ENCODE measurements around the gene TRIM13. TPM values are rescaled to one million over a fixed set of nuclear protein-coding genes. Genes with fewer than 3 reads are reported as not detected.
"Not testable (repeated sequence)": the region's sequence is repeated elsewhere in the genome, so short reads cannot be mapped to it uniquely, and the experiment has no call there.

The TRIM13 gene, protein sequence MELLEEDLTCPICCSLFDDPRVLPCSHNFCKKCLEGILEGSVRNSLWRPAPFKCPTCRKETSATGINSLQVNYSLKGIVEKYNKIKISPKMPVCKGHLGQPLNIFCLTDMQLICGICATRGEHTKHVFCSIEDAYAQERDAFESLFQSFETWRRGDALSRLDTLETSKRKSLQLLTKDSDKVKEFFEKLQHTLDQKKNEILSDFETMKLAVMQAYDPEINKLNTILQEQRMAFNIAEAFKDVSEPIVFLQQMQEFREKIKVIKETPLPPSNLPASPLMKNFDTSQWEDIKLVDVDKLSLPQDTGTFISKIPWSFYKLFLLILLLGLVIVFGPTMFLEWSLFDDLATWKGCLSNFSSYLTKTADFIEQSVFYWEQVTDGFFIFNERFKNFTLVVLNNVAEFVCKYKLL
- total RNA-seq (2014; rRNA removed) = 6.7 and 13.7 TPM in 2 replicates
- Bru-seq, nascent RNA = percentile 83 among the genes with signal in this experiment
- BruChase-seq, experiment 1, labeled RNA remaining after a 6-hour chase = percentile 79 among the genes with signal in this experiment
- percentile 85 among the genes with signal in this experiment for BruChase-seq, experiment 2, labeled RNA remaining after a 2-hour chase
- long read RNA-seq, transcript TRIM13-204 (3 exons, 2,607 nt) = major isoform, 14 of 34 reads
- long read RNA-seq, transcript TRIM13-206 (3 exons, 1,489 nt) = major isoform, 14 of 34 reads
- long read RNA-seq, partial matches to known transcripts = 0 of 34 reads
- long read RNA-seq, other reads (novel, unspliced or antisense) = 5 of 34 reads

DNA sequence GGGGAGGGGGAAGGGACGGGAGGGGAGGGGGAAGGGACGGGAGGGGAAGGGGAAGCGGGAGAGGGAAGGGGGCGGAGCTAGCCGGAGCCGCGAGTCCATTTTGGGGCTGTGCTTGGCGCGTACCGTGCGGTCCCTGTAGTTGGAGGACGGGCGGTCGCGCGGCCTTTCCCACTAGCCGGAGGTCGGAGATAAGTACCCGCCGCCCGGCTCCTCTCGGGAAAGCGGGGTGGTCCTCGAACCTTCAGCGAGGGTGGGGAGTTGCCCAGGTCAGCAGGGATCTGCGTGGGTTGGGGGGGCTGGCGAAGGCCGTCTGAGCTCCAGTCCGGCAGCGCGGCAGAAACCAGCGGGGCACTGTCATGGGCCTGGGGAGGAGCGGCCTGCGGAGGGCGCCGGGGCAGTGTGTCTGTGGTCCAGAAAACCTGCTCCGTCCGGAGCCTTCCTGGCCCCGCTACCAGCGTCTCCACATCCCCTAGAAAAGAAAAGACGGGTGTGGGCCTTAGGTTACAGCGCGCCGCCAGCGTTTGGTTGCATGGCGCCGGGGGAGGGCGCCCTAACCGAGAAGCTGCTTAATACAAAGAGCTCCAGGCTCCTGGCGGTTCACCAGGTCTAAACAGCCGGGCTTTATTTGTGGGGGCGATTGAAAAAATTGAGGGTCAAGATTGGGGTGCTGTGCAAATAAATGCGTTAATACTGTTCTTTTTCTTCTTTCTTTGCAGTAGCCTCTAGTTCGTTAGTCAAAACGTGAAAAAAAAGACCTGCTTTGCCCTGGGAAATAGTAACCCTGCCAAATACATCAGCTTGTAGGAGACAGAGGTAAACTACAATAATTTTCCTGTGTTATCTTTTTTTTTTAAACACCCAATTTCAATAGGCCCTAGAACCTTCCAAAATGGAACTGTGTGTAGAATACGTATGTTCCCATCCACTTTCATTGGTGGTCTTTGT lies at the start of gene TRIM13:
TSS of gene TRIM13 (plus strand) at position 92 of the 945 bp plus-strand sequence. CDS start 14,899 bp downstream, outside the sequence.
- peak within 1 kb of the TSS; percentile 89 for H3K4me2 ChIP-seq (ENCODE audit: low read length)
- peaks cover 34% of the 10 kb centered on the region for H3K79me2 ChIP-seq (ENCODE audit: low read length)
- TF ChIP-seq, protein P1, sequence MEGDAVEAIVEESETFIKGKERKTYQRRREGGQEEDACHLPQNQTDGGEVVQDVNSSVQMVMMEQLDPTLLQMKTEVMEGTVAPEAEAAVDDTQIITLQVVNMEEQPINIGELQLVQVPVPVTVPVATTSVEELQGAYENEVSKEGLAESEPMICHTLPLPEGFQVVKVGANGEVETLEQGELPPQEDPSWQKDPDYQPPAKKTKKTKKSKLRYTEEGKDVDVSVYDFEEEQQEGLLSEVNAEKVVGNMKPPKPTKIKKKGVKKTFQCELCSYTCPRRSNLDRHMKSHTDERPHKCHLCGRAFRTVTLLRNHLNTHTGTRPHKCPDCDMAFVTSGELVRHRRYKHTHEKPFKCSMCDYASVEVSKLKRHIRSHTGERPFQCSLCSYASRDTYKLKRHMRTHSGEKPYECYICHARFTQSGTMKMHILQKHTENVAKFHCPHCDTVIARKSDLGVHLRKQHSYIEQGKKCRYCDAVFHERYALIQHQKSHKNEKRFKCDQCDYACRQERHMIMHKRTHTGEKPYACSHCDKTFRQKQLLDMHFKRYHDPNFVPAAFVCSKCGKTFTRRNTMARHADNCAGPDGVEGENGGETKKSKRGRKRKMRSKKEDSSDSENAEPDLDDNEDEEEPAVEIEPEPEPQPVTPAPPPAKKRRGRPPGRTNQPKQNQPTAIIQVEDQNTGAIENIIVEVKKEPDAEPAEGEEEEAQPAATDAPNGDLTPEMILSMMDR (conservative IDR thresholded peaks at IDR 0.05; ENCODE audit: low read depth, low read length) = peak; percentile 77
- TF ChIP-seq EZH2phosphoT487 (IDR thresholded peaks at IDR 0.05; ENCODE audit: borderline replicate concordance, low read length) = no peak
- no peak for TF ChIP-seq EZH2 (IDR thresholded peaks at IDR 0.05; ENCODE audit: low read length, unreplicated experiment)
- H3F3A ChIP-seq (ENCODE audit: low read length, unreplicated experiment) = no peaks in the 10 kb centered on the region
- peak; percentile 79 for DNase-seq
- peaks cover 8% of the 10 kb centered on the region for H4K20me1 ChIP-seq (ENCODE audit: low read length)
- TSS peak; percentile 57 for BruUV-seq (replicated peaks)
- peak; percentile 80 for ATAC-seq
- ChIA-PET CTCF (interaction anchor here (0.5 to 1.5 kb wide), 13 partner anchors 17 to 915 kb away, joined by 3 to 15 read pairs (median 4); partner anchors contain the start of gene SPRYD7), POLR2A (ENCODE audit: unreplicated experiment) (interaction anchor here (0.5 to 0.7 kb wide), 6 partner anchors 18 to 129 kb away, joined by 3 to 21 read pairs (median 6); no protein-coding TSS in a partner anchor)
- peaks cover 4% of the 10 kb centered on the region; the same call in 1 of the 2 replicates for H3K36me3 ChIP-seq (ENCODE audit: low read depth, low read length)
- peak within 1 kb of the TSS; percentile 97 for H3K9ac ChIP-seq (ENCODE audit: low read length)
- H3K27ac ChIP-seq (ENCODE audit: low read length) = peak within 1 kb of the TSS; percentile 89
- H3K9me3 ChIP-seq (ENCODE audit: low read length) = no peaks in the 10 kb centered on the region
- peaks cover 23% of the 10 kb centered on the region for H3K4me1 ChIP-seq (ENCODE audit: insufficient read depth, low read length)
- H3K27me3 ChIP-seq (ENCODE audit: low read length) = no peaks in the 10 kb centered on the region
- H3K9me2 ChIP-seq (replicated peaks; ENCODE audit: low read length) = no peaks in the 10 kb centered on the region
- intact Hi-C loops (cut with micrococcal nuclease) = loop anchor here (1.0 to 5.0 kb wide), 3 partner anchors 85 to 915 kb away; no protein-coding TSS in a partner anchor
- H3K4me3 ChIP-seq (ENCODE audit: low read length) = peak within 1 kb of the TSS; percentile 95
- H2AFZ ChIP-seq (ENCODE audit: low read length) = peak within 1 kb of the TSS; percentile 95

DNA sequence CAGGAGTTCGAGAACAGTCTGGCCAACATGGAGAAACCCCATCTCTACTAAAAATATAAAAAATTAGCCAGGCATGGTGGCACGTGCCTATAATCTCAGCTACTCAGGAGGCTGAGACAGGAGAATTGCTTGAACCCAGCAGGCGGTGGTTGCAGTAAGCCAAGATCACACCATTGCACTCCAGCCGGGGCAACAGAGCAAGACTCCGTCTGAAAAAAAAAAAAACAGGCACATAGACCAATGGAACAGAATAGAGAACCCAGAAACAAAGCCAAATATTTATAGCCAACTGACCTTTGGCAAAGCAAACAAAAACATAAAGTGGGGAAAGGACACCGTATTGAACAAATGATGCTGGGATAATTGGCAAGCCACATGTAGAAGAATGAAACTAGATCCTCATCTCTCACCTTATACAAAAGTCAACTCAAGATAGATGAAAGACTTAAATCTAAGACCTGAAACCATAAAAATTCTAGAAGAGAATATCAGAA lies 48.0 kb upstream of the TRIM13 start:
- H3K4me3 ChIP-seq (ENCODE audit: low read length); H3K4me2 ChIP-seq (ENCODE audit: low read length); CTCF ChIA-PET; H3K36me3 ChIP-seq (ENCODE audit: low read depth, low read length); H3K9me3 ChIP-seq (ENCODE audit: low read length); DNase-seq; H3K27me3 ChIP-seq (ENCODE audit: low read length); POLR2A ChIA-PET (ENCODE audit: unreplicated experiment); H3K9me2 ChIP-seq (replicated peaks; ENCODE audit: low read length); ATAC-seq; H3F3A ChIP-seq (ENCODE audit: low read length, unreplicated experiment); H3K27ac ChIP-seq (ENCODE audit: low read length); intact Hi-C loops (cut with micrococcal nuclease); H2AFZ ChIP-seq (ENCODE audit: low read length); H3K4me1 ChIP-seq (ENCODE audit: insufficient read depth, low read length); H3K9ac ChIP-seq (ENCODE audit: low read length); H3K79me2 ChIP-seq (ENCODE audit: low read length); H4K20me1 ChIP-seq (ENCODE audit: low read length); BruUV-seq (replicated peaks): not testable (repeated sequence)

Data from PC-3 (cell line).